H1 (cell line): ENCODE results near the gene GJD3. TPM values are rescaled to one million over a fixed set of nuclear protein-coding genes. Genes with fewer than 3 reads are reported as not detected.

Experiments
- CTCF ChIA-PET: fragments of 300-600 bp; sonication (Branson Sonifier 250); formaldehyde crosslinking; loops from one replicate; lab custom pipeline; 2021; ENCODE audit not compliant: partially characterized antibody; lab: Charles Lee
- POLR2A ChIA-PET: fragments of 300-600 bp; sonication (Branson Sonifier 250); formaldehyde crosslinking; loops from one replicate; lab custom pipeline; 2021; ENCODE audit warnings: inconsistent platforms; ENCODE audit not compliant: partially characterized antibody; lab: Charles Lee
- DNase-seq, 2 experiments: peaks; one replicate each; pipeline versions ENCODE4 v3.0.0 to v3.0.0-alpha.2; 2010 to 2022; ENCODE audit warnings: low spot score in 2 of 2, low read depth in 1 of 2, mixed read lengths in 1 of 2
- FAIRE-seq: peaks from 2 replicates; lab custom pipeline; 2011; peaks lifted over from hg19 to GRCh38; lab: Jason Lieb, UNC
- H2AFZ ChIP-seq: 2 replicates; pipeline ENCODE4 v1.8.1; 2012; ENCODE audit warnings: low read length, inconsistent platforms
- H2AK5ac ChIP-seq: 2 replicates; pipeline ENCODE4 v1.6.1; 2013; ENCODE audit warnings: low read depth, low read length
- H2BK120ac ChIP-seq: replicated peaks from 2 replicates; pipeline ENCODE3; 2013; ENCODE audit warnings: low read depth, low read length, inconsistent platforms
- H2BK12ac ChIP-seq: 2 replicates; pipeline ENCODE4 v1.6.1; 2013; ENCODE audit warnings: low read depth, low read length
- H2BK15ac ChIP-seq: 2 replicates; pipeline ENCODE4 v1.6.1; 2013; ENCODE audit warnings: low read length
- H2BK20ac ChIP-seq: 2 replicates; pipeline ENCODE4 v1.6.1; 2013; ENCODE audit warnings: low read length
- H2BK5ac ChIP-seq: 2 replicates; pipeline ENCODE4 v1.6.1; 2013; ENCODE audit warnings: low read depth, low read length
- H3K14ac ChIP-seq: 2 replicates; pipeline ENCODE4 v1.6.1; 2013; ENCODE audit warnings: inconsistent platforms; ENCODE audit not compliant: insufficient read length
- H3K18ac ChIP-seq: 2 replicates; pipeline ENCODE4 v1.6.1; 2013; ENCODE audit warnings: low read length; ENCODE audit errors: extremely low read depth
- H3K23ac ChIP-seq: 2 replicates; pipeline ENCODE4 v1.6.1; 2013; ENCODE audit warnings: inconsistent platforms; ENCODE audit not compliant: insufficient read length
- H3K23me2 ChIP-seq: 2 replicates; pipeline ENCODE4 v1.6.1; 2013; ENCODE audit warnings: low read depth, low read length
- H3K27ac ChIP-seq: 2 replicates; pipeline ENCODE4 v1.6.1; 2011; ENCODE audit warnings: low read depth, low read length, inconsistent platforms
- H3K27me3 ChIP-seq, 4 experiments: replicated peaks in 1 of 4; 1 replicate in 1 of 4; 2 replicates in 3 of 4; pipeline versions ENCODE4 v1.6.1 to v1.8.1; 2011 to 2013; ENCODE audit warnings: low read length in 3 of 4, mild to moderate bottlenecking in 3 of 4, inconsistent platforms in 2 of 4, mixed read lengths in 2 of 4, moderate library complexity in 1 of 4; ENCODE audit not compliant: control insufficient read depth in 3 of 4, insufficient read depth in 3 of 4; ENCODE audit errors: extremely low read depth in 1 of 4
- H3K36me3 ChIP-seq, 4 experiments: 2 replicates each; pipeline versions ENCODE4 v1.6.1 to v1.8.1; 2011 to 2013; ENCODE audit warnings: mild to moderate bottlenecking in 4 of 4, low read length in 3 of 4, moderate library complexity in 2 of 4, control low read depth in 1 of 4, inconsistent platforms in 1 of 4; ENCODE audit not compliant: insufficient read depth in 4 of 4, control insufficient read depth in 2 of 4
- H3K4ac ChIP-seq: replicated peaks from 2 replicates; pipeline ENCODE3; 2013; ENCODE audit warnings: low read length, low read depth, mixed read lengths, inconsistent platforms; ENCODE audit not compliant: insufficient read length
- H3K4me1 ChIP-seq, 4 experiments: replicated peaks in 1 of 4; 1 replicate in 1 of 4; 2 replicates in 3 of 4; pipeline versions ENCODE4 v1.6.1 to v1.8.1; 2011 to 2013; ENCODE audit warnings: low read length in 3 of 4, inconsistent platforms in 2 of 4, mixed read lengths in 1 of 4; ENCODE audit not compliant: insufficient read depth in 4 of 4, control insufficient read depth in 3 of 4
- H3K4me2 ChIP-seq, 2 experiments: 2 replicates each; pipeline versions ENCODE4 v1.6.1 to v1.8.1; 2011 to 2013; ENCODE audit warnings: low read depth in 2 of 2, low read length in 2 of 2, control low read depth in 1 of 2, inconsistent platforms in 1 of 2, mild to moderate bottlenecking in 1 of 2; ENCODE audit not compliant: insufficient read depth in 1 of 2
- H3K4me3 ChIP-seq, 4 experiments: fragments of 200-600, 300-600 bp in 1 of 4; sonication (generic), shearing (Covaris generic), sonication (Bioruptor Twin) in 1 of 4; 2 replicates each; pipeline versions ENCODE4 v1.5.1 to v1.8.1; 2011 to 2016; ENCODE audit warnings: low read length in 4 of 4, low read depth in 3 of 4, control low read depth in 2 of 4, inconsistent platforms in 2 of 4, mild to moderate bottlenecking in 2 of 4, mixed read lengths in 1 of 4, moderate library complexity in 1 of 4; ENCODE audit not compliant: insufficient read depth in 2 of 4; ENCODE audit errors: extremely low read depth in 1 of 4
- H3K56ac ChIP-seq: replicated peaks from 2 replicates; pipeline ENCODE3; 2013; ENCODE audit warnings: low read depth, mild to moderate bottlenecking, mixed read lengths, low read length, inconsistent platforms; ENCODE audit not compliant: insufficient read length
- H3K79me1 ChIP-seq: 2 replicates; pipeline ENCODE4 v1.6.1; 2013; ENCODE audit warnings: low read depth, low read length, control low read depth
- H3K79me2 ChIP-seq, 2 experiments: 2 replicates each; pipeline versions ENCODE4 v1.6.1 to v1.8.1; 2012 to 2013; ENCODE audit warnings: low read length in 2 of 2, mild to moderate bottlenecking in 2 of 2, inconsistent platforms in 1 of 2; ENCODE audit not compliant: insufficient read depth in 2 of 2, control insufficient read depth in 1 of 2
- H3K9ac ChIP-seq, 4 experiments: replicated peaks in 1 of 4; 1 replicate in 1 of 4; 2 replicates in 3 of 4; pipeline versions ENCODE4 v1.6.1 to v1.8.1; 2011 to 2013; ENCODE audit warnings: low read depth in 3 of 4, low read length in 3 of 4, control low read depth in 2 of 4, mild to moderate bottlenecking in 2 of 4, moderate library complexity in 2 of 4, inconsistent platforms in 1 of 4; ENCODE audit errors: extremely low read depth in 1 of 4
- H3K9me3 ChIP-seq, 2 experiments: 2 replicates each; pipeline versions ENCODE4 v1.6.1 to v1.8.1; 2012 to 2013; ENCODE audit warnings: mild to moderate bottlenecking in 2 of 2, moderate library complexity in 2 of 2, control low read depth in 1 of 2, inconsistent platforms in 1 of 2, low read depth in 1 of 2, low read length in 1 of 2, mixed read lengths in 1 of 2; ENCODE audit not compliant: insufficient read depth in 2 of 2
- H4K20me1 ChIP-seq, 2 experiments: replicated peaks in 1 of 2; 2 replicates each; pipeline versions ENCODE3 to v1.8.1; 2011 to 2013; ENCODE audit warnings: inconsistent platforms in 2 of 2, low read length in 2 of 2, mild to moderate bottlenecking in 1 of 2; ENCODE audit not compliant: insufficient read depth in 2 of 2, control insufficient read depth in 1 of 2
- H4K5ac ChIP-seq: 2 replicates; pipeline ENCODE4 v1.6.1; 2013; ENCODE audit warnings: low read length, low read depth, mixed read lengths, inconsistent platforms; ENCODE audit not compliant: insufficient read length
- H4K8ac ChIP-seq: 2 replicates; pipeline ENCODE4 v1.8.0; 2013; ENCODE audit warnings: mild to moderate bottlenecking, moderate library complexity, low read length, inconsistent platforms; ENCODE audit not compliant: insufficient read depth; ENCODE audit errors: extremely low read depth
- H4K91ac ChIP-seq: replicated peaks from 2 replicates; pipeline ENCODE3; 2013; ENCODE audit warnings: low read length, mixed read lengths, inconsistent platforms; ENCODE audit not compliant: insufficient read length
- ATF2 ChIP-seq: IDR thresholded peaks from 2 replicates; pipeline ENCODE4 v1.6.1; 2012; ENCODE audit warnings: low read length, inconsistent platforms
- CBX8 ChIP-seq: fragments of 300-800, 300-1000 bp; sonication (generic); IDR thresholded peaks from 2 replicates; pipeline ENCODE4 v1.7.1; 2016; ENCODE audit warnings: low read depth, low read length, borderline replicate concordance
- CHD1 ChIP-seq: IDR thresholded peaks from 2 replicates; pipeline ENCODE4 v1.6.1; 2012; ENCODE audit warnings: low read depth, low read length, improper control_type of control experiment
- EZH2 ChIP-seq: fragments of 200-600 bp; sonication (generic); IDR thresholded peaks from 2 replicates; pipeline ENCODE4 v1.7.1; 2012; ENCODE audit warnings: low read depth, mild to moderate bottlenecking, moderate library complexity, low read length, inconsistent platforms; ENCODE audit not compliant: severe bottlenecking
- RFX5 ChIP-seq: IDR thresholded peaks from 2 replicates; pipeline ENCODE4 v1.6.1; 2011; ENCODE audit warnings: low read depth, low read length, improper control_type of control experiment, borderline replicate concordance
- TEAD4 ChIP-seq: IDR thresholded peaks from 2 replicates; pipeline ENCODE4 v1.6.1; 2012; ENCODE audit warnings: low read depth, low read length, inconsistent platforms, mixed read lengths
- WGBS, 2 experiments: shearing (Covaris generic) in 1 of 2; methylation state at CpG; one replicate each; pipeline versions ENCODE4 v1.1.6 to v1.1.7; 2013 to 2015; ENCODE audit warnings: low lambda C conversion rate in 2 of 2, mixed read lengths in 2 of 2, inconsistent platforms in 1 of 2, low coverage in 1 of 2, missing lambda C conversion rate in 1 of 2; ENCODE audit not compliant: insufficient replicate concordance in 2 of 2, insufficient coverage in 1 of 2, insufficient read length in 1 of 2; ENCODE audit errors: extremely low coverage in 1 of 2, missing lambda C conversion rate in 1 of 2; 5-methylcytosine and 5-hydroxymethylcytosine counted together
- polyA plus RNA-seq, 7 experiments: library from polyadenylated mRNA; depleted of rRNA in 3 of 7; stranded (reverse) in 5 of 7; unstranded in 2 of 7; fragments of >200 nt in 5 of 7; fragments of 200-250 nt in 2 of 7; gene quantifications; 1 replicate in 5 of 7; 2 replicates in 1 of 7; 4 replicates in 1 of 7; pipeline versions ENCODE4 v1.2.1 to v1.2.3, GENCODE V29; 2011 to 2013; ENCODE audit warnings: missing spikeins in 2 of 7, mixed read lengths in 2 of 7
- total RNA-seq: library from RNA; stranded (reverse); fragmentation: NEBNext Ultra II Directional; extraction: Animal tissue kit (Norgen Biotek cat#: 25700); gene quantifications from 2 replicates; pipeline ENCODE4 v1.2.1, GENCODE V29; 2021
- TF ChIP-seq, protein P1 (sequence below): IDR thresholded peaks from 2 replicates; pipeline ENCODE4 v1.6.1; 2011; ENCODE audit warnings: low read depth, mild to moderate bottlenecking, low read length; ENCODE audit not compliant: insufficient read depth

GJD3 gene
- total and polyA plus RNA-seq, 2 of the 8 experiments (the other 6 are each of a cell fraction or from before 2014, with no cell fraction given): 0.53 to 1.9 TPM

DNA sequence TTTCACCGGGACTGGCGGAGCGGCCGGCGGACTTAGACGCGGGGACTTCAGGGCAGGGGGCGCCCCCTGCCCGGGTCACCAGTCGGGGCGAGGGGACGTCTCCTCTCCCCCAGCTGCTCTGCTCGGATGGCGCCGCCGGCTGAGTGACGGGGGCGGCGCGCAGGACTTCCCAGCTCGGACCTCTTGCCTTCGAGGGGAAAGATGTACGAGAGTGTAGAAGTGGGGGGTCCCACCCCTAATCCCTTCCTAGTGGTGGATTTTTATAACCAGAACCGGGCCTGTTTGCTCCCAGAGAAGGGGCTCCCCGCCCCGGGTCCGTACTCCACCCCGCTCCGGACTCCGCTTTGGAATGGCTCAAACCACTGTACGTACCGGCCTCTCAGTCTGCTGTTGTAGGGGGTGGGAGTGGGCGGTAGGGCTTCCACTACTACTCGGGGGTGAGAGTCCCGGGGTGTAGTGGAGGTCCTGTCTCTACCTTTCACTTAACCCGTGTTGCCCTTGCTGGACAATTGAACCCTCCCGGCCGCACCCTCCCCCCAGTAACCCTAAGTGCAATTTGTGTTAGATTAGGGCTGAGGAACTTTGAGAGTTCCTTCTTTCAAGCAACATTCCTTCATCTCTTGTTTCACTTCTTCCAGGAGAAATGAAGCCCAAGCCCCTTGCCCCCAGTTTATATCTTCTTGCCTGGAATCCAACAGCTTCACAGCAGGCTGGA is 21.9 kb downstream of the GJD3 start:
- no peaks in the 10 kb centered on the region for H3K9me3 ChIP-seq
- no peak overlapping the region for H2BK5ac ChIP-seq
- no peak overlapping the region for H2BK20ac ChIP-seq
- CTCF ChIA-PET: interaction anchor here (1.6 to 30.8 kb wide), 3 partner anchors 14 to 24 kb away, joined by 4 to 1198 read pairs (median 74); partner anchors contain the start of genes GJD3 and RARA
- no peak overlapping the region for H4K8ac ChIP-seq
- H2BK12ac ChIP-seq: no peak overlapping the region
- FAIRE-seq: no peak
- H2AFZ ChIP-seq: no peak overlapping the region
- H4K20me1 ChIP-seq: peaks cover 23 to 48% of the 10 kb centered on the region in 2 experiments
- H3K4me2 ChIP-seq: peak overlapping the region; percentile 73 to 91
- no peak overlapping the region for H3K56ac ChIP-seq
- no peak overlapping the region for H3K14ac ChIP-seq
- H2BK120ac ChIP-seq: no peak overlapping the region
- POLR2A ChIA-PET: interaction anchor here (1.3 to 27.8 kb wide), 3 partner anchors 7 to 40 kb away, joined by 3 to 570 read pairs (median 6); partner anchors contain the start of genes CDC6 and RARA
- no peak overlapping the region for H4K91ac ChIP-seq
- no peaks in the 10 kb centered on the region; a peak in 1 of 4 replicates for H3K79me2 ChIP-seq
- H3K4me3 ChIP-seq: peak overlapping the region; percentile 57 to 74 (median 62)
- DNase-seq: peak in 1 of 2 experiments; percentile 60
- no peak overlapping the region for H2BK15ac ChIP-seq
- H3K23me2 ChIP-seq: peaks cover 29% of the 10 kb centered on the region; the same call in 1 of the 2 replicates
- no peak overlapping the region for H3K23ac ChIP-seq
- peaks cover 2% of the 10 kb centered on the region; the same call in 1 of the 2 replicates for H3K79me1 ChIP-seq
- H3K4me1 ChIP-seq: peaks cover 21 to 48% (median 42%) of the 10 kb centered on the region in 4 experiments
- H3K9ac ChIP-seq: no peak overlapping the region
- no peak overlapping the region; the same call in 1 of the 2 replicates for H3K18ac ChIP-seq
- H3K27ac ChIP-seq: no peak overlapping the region
- H4K5ac ChIP-seq: no peak overlapping the region
- peaks cover 19 to 81% (median 61%) of the 10 kb centered on the region in 4 experiments for H3K27me3 ChIP-seq
- no peak overlapping the region; the same call in 1 of the 2 replicates for H2AK5ac ChIP-seq
- H3K36me3 ChIP-seq: no peaks in the 10 kb centered on the region; a peak in 1 of 8 replicates
- 8% methylated on average over 33 of the region's 38 CpGs; no CpG with 5 or more reads in 1 of the 2 experiments for WGBS, 2 experiments
- no peak overlapping the region for H3K4ac ChIP-seq
- no peak for TF ChIP-seq CBX8
- TF ChIP-seq EZH2: peak; percentile 63
- no peak for TF ChIP-seq RFX5
- TF ChIP-seq CHD1: no peak
- TF ChIP-seq, protein P1, sequence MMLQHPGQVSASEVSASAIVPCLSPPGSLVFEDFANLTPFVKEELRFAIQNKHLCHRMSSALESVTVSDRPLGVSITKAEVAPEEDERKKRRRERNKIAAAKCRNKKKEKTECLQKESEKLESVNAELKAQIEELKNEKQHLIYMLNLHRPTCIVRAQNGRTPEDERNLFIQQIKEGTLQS: no peak
- TF ChIP-seq ATF2: no peak
- TF ChIP-seq TEAD4: no peak
